ENCODE measurements around the gene ST7. TPM values are rescaled to one million over a fixed set of nuclear protein-coding genes. Genes with fewer than 3 reads are reported as not detected.
"Not testable (repeated sequence)": the region's sequence is repeated elsewhere in the genome, so short reads cannot be mapped to it uniquely, and the experiment has no call there.

Gene ST7, protein sequence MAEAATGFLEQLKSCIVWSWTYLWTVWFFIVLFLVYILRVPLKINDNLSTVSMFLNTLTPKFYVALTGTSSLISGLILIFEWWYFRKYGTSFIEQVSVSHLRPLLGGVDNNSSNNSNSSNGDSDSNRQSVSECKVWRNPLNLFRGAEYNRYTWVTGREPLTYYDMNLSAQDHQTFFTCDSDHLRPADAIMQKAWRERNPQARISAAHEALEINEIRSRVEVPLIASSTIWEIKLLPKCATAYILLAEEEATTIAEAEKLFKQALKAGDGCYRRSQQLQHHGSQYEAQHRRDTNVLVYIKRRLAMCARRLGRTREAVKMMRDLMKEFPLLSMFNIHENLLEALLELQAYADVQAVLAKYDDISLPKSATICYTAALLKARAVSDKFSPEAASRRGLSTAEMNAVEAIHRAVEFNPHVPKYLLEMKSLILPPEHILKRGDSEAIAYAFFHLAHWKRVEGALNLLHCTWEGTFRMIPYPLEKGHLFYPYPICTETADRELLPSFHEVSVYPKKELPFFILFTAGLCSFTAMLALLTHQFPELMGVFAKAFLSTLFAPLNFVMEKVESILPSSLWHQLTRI
- polyA plus RNA-seq (2013, experiment 1 of 2; ENCODE audit: insufficient read length), result 19.1 TPM
- polyA plus RNA-seq (2013, experiment 2 of 2; ENCODE audit: insufficient read length), result 19.5 TPM

- peak; percentile 77 for DNase-seq
Measured at GRCh38 chr7:116953372-116953905, at the start of gene ST7. Gene ST7, plus strand, starts transcription at chr7:116953501. Its CDS starts 40 bp downstream, at chr7:116953541.

GRCh38 chr7:116906391-116906790 lies 46.9 kb upstream of the ST7 start:
- DNase-seq, result no peak

DNA sequence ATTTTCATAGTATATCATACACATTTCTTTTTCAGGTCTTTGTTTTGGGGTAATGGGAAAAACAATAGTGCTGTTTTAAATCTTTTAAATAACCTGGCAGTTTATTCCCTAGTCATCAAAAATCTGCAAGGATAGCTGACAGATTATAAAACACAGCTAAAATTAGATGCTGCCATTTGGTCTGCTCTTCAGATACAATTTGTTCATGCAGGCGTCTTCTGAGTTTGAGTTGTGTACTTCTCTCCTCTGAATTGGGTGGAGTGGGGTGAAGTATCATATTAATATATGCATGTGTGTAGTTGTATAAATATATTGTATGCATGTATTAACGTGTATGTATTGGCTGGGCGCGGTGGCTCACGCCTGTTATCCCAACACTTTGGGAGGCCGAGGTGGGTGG lies 42.9 kb upstream of the ST7 start:
- DNase-seq, result no peak

GRCh38 chr7:116911801-116912200 lies 41.5 kb upstream of the ST7 start:
- DNase-seq, result peak; percentile 37

- peak; percentile 29 for DNase-seq
Measured at GRCh38 chr7:116912269-116912909, 40.9 kb upstream of the ST7 start.

- peak; percentile 84 for DNase-seq
Measured at GRCh38 chr7:116918704-116919103, 34.6 kb upstream of the ST7 start.

- DNase-seq, result no peak
Measured at GRCh38 chr7:116920359-116920758, 32.9 kb upstream of the ST7 start.

DNA sequence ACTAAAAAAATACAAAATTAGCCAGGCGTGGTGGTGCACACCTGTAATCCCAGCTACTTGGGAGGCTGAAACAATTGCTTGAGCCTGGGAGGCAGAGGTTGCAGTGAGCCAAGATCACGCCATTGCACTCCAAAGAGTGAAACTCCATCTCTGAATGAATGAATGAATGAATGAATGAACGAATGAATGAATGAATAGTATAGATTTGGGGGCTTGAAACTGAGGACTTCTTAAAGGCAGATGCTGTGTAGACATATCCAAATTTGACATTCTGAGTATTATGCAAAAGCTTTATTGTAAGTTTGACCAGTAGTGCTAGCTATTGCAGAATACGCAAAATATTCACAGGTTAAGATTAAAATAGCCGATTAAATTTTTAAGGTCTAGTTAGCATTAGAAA lies 30.8 kb upstream of the ST7 start:
- no peak for DNase-seq

DNA sequence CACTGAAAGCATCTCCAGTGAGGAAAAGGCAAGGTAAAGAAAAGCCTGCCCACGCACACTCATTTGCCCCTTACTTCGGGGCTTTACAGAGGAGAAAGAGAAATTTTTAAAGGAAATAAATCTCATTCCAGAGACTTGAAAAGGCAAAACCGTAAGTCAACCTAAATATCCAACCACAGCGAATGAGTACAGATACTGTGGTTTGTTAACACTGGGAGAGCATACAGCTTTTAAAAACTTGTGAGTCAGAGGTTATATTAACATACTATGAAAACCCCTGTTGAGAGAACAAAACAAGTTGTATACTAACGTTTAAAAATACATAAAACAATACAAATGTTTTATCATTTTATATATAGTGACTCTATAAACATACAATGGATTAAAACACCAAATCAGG lies 28.6 kb upstream of the ST7 start:
- peak; percentile 34 for DNase-seq

DNA sequence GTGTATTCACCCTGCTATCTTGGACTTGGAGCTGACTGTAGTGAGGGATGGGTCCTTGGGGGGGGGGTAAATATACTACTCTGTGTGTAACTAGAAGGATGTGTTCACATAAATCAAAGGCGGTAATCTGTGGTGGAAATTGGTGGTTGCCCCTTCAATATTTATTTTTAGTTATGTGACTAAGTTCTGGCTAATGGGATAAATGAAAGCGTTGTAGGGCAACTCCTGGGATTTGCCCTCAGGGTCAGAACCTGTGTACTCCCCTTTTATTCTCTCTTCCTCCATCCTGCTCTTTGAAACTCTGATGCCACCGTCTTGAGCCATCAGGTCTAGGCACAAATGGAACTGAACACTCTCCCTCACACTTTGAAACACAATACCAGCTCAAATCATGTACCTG lies 24.3 kb upstream of the ST7 start:
- no peak for DNase-seq

DNA sequence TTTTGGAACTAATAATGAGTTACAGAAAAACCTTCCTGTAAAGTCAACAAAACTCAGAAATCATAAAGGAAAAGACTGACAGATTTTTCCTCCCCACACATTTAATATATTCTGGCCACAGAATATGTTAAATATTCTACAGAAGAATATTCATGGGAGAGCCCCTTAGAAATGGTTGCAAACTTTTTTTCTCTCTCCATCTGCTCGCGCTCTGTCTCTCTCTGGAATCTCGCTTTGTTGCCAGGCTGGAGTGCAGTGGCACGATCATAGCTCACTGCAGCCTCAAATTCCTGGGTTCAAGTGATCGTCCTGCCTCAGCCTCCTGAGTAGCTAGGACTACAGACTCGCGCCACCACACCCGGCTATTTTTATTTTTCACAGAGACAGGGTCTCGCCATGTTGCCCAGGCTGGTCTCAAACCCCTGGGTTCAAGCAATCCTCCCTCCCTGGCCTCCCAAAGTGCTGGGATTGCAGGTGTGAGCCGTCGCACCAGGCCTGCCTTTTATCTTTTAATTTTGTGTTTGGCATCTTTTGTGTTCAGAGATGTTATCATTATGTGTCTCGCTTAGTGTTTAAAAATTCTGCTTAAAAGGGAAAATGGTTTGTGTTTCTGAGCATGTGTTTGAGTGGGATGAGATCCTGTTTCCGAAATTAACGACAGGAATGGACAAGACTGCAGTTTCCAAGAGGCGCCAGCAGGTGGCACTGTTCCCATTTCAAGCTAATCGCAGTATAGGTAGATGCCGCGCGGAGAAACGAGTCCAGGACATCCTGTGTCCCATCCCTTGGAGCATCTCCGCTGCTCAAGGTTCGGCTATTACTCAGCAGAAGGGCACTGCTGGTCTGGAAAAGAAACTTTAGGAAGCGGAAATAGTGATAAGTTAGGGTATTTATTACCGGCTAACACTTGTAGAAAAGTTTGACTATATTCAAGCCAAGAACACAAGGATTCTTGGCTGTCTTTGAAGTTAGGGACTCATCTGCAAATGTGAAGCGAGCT lies 23.1 kb upstream of the ST7 start:
- DNase-seq, result peak; percentile 69

- no peak for DNase-seq
Measured at GRCh38 chr7:116932566-116932965, 20.7 kb upstream of the ST7 start.

- no peak for DNase-seq
Measured at GRCh38 chr7:116933465-116933864, 19.8 kb upstream of the ST7 start.

DNA sequence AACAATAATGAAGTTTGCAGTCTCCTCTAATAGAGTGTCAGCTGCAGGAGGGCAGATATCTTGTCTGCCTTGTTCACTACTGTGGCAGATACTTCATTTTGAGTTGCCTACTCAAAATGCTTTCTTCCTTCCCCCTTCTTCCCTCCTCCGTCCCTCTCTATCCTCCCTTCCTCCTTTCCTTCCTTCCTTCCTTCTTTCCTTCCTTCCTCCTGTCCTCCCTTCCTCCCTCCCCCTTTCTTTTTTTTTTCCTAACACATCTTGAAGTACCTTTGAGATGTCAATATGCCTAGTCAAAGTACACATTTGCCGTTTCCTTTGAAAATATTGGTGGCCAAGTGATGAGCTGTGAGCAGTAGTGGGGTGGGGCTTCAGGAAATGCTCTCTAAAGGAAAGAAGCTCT lies 18.7 kb upstream of the ST7 start:
- no peak for DNase-seq

DNA sequence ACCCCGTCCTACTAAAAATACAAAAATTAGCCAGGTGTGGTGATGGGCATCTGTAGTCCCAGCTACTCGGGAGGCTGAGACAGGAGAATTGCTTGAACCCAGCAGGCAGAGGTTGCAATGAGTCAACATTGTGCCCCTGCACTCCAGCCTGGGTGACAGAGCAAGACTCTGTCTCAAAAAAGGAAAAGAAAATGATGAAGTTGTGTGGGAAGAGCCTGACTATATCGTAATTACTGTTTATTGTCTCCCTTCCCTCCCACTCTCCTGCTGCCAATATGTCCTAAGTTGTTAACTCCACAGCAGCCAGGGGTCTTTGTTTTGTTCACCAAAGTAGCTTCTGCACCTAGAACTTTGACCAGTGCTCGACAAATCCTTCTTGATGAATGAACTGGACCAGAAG lies 16.5 kb upstream of the ST7 start:
- DNase-seq, result not testable (repeated sequence)

- no peak for DNase-seq
Measured at GRCh38 chr7:116938678-116939077, 14.6 kb upstream of the ST7 start.

GRCh38 chr7:116940689-116941370 lies 12.5 kb upstream of the ST7 start:
- DNase-seq, result no peak

DNA sequence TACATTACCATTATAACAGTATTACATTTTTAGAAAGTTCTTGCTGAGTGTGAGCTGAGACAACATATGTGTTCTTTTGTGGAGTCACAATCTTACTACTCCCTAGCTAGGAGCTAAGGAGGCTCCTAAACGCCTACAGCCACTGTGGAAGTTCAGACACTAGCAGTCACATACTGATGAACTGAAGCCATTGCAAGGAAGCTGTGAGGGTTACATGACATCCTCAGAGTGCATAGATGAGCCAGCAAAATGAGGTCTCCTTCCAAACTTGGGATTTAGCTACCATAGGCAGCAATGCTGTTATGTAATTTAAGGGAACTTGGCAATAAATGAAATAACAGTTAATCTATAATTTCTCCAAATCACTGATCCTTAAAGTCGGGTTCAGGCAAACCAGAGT lies 10.8 kb upstream of the ST7 start:
- DNase-seq, result no peak

DNA sequence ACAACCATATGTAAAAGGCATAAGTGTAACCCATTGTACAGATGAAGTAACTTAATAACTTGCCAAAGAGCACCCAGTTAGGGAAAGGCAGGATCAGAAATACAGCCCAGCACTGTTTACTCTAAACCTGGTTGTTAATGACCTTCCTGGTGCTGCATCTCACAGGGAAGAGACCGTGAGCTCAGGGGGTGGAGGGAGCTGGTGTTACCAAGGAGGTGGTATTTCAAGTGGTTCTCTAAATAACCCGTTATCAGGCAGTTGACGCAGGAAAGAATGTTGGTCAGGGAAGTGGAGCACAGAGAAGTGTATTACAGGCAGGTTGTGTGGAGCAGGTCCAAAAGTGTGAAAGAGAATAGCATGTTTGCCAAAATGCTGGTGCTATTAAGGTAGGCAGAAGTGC lies 4.4 kb upstream of the ST7 start:
- no peak for DNase-seq

- DNase-seq, result no peak
Measured at GRCh38 chr7:116949941-116950801, 3.1 kb upstream of the ST7 start.
